HG03280 (cell line): ENCODE data around the gene COL24A1.
"Not testable (repeated sequence)": the region's sequence is repeated elsewhere in the genome, so short reads cannot be mapped to it uniquely, and the experiment has no call there.

Source experiments
- ATAC-seq: cut with Tn5 transposase; IDR thresholded peaks from one replicate; pipeline ENCODE4 v1.9.1; 2021; ENCODE audit warnings: mild to moderate bottlenecking, moderate library complexity; ENCODE audit not compliant: unreplicated experiment

Gene COL24A1

GRCh38 chr1:85824066-85824840 lies 332.3 kb downstream of the COL24A1 start:
- no peak for ATAC-seq

DNA sequence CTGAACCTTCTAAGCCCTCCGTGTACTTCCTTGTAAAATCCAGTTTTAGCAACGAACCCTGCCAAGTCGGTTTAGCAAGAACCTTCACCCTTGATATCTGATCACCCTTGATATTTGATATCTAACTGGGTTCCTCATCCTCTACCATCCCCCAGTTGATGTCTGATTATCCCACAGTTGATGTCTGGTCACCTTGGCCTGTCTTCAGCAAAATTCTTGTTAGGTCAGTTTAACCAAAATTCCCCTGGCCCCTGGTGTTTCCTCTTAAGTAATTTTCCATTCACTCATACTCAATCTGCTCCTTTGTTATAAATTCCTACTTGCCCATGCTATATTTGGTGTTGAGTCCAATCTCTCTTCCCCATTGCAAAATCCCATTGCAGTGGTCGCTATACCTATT lies 333.9 kb downstream of the COL24A1 start:
- ATAC-seq = no peak

- no peak for ATAC-seq
Measured at GRCh38 chr1:85818371-85818770, 338.2 kb downstream of the COL24A1 start.

- ATAC-seq = no peak
Measured at GRCh38 chr1:85816606-85817005, 340.0 kb downstream of the COL24A1 start.

- no peak for ATAC-seq
Measured at GRCh38 chr1:85815906-85816305, 340.7 kb downstream of the COL24A1 start.

DNA sequence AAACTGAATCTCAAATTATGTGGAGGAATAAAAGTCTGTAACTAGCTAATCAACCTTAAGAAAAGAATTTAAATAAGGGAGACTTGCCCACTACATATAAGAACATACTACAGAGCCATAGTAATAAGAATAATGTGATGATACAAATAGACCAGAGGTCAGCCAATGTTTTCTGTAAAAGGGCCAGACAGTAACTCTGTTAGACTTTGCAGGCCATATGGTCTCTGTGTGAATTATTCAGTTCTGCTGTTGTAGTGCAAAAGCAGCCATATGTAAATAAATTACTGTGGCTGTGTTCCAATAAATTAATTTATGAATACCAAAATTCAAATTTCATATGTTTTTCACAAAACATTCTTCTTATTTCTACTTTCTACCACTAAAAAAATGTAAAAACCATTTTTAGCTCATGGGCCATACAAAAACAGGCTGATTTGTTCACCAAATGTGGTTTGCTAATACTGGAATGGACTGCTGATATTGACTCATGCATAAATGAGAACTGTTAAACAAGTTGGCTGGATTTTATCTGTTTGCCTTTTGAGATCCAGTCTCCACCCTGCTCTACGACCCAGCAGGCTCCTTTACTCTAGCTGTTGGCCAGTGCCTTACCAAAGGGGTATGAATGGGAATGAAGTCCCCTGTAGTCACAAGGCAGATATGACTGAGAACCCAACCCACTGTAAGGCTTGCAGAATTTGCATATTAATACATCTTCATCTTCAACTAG lies 350.2 kb downstream of the COL24A1 start:
- ATAC-seq = no peak

- no peak for ATAC-seq
Measured at GRCh38 chr1:85801520-85801919, 355.1 kb downstream of the COL24A1 start.

DNA sequence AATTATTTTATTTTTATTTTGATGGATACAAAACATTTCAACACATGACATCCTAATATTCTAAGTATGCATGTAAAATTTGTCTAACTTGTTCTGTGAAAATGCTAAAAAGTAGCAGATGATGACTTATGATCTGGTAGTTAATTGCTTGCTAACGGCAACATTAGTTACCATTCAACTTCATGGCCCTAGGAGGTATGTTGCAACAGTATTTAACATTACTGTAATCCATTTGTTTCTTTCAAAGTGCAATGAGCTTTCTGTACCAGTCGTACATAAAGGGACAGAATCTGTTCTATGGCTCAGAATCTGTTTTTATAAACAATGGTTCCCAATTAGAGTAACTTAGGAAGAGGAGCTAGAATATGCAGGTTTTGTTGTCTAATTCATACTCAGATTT lies 356.8 kb downstream of the COL24A1 start:
- no peak for ATAC-seq

DNA sequence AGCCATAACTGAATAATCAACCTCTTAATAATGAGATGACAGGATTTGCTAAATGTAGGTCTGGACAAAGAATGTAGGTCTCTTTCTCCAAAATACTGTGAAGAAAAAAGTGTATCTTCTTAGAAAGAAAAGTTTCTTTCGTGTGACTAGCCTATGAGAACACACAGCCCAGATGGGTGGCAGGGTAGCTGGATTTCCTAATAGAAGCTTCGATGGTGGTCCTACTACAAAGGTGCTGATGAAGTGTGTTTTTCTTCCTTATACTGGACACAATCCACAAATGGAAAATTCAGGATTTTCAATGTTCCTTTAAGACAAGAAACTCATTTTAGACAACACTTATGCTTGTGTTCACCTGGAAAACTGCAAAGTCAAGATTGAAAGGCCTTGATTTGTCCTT lies 358.2 kb downstream of the COL24A1 start:
- ATAC-seq = no peak

DNA sequence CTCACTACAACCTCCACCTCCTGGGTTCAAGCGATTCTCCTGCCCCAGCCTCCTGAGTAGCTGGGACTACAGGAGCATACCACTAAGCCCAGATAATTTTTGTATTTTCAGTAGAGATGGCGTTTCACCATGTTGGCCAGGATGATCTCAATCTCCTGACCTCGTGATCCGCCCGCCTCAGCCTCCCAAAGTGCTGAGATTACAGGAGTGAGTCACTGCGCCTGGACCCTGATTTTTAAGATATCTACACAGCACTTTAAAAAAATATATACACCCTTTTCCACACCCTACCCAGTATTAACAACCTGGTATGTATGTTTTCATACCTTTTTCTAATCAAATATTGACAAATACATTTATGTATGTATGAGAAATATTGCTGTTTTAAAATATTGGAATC lies 379.6 kb downstream of the COL24A1 start:
- ATAC-seq = not testable (repeated sequence)

DNA sequence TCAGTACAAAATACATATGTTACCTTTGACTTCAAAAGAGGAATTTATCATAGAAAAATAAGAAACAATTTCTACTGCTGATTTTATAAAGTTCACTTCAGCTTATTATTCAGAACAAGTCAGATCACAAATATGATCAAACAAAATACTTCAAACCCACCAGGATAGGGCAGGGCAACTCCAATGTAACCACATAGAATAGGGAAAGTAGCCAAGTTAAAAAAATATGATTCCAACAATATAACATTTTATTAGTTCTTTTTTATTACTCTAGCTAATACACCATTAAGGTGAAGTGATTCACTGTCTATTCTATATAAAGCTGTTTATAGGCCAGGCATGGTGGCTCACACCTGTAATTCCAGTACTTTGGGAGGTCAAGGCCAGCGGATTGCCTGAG lies 393.8 kb downstream of the COL24A1 start:
- no peak for ATAC-seq

DNA sequence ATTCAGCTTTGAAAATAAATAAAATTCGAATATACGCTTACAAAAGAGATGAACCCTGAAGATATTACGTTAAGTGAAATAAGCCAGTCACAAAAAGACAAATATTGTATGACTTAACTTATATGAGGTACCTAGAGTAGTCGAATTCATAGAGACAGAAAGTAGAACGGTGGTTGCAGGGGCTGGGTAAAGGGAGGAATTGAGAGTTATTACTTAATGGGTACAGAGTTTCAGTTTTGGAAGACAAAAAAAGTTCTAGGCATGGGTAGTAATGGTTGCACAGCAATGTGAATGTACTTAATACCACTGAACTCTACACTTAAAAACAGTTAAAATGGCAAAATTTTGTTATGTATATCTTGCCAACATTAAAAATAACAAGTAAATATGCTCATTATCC lies 399.7 kb downstream of the COL24A1 start:
- no peak for ATAC-seq

- no peak for ATAC-seq
Measured at GRCh38 chr1:85748120-85748519, 408.5 kb downstream of the COL24A1 start.

- no peak for ATAC-seq
Measured at GRCh38 chr1:85746777-85747176, 409.8 kb downstream of the COL24A1 start.

GRCh38 chr1:85743814-85744213 lies 412.8 kb downstream of the COL24A1 start:
- no peak for ATAC-seq

GRCh38 chr1:85734931-85735330 lies 421.6 kb downstream of the COL24A1 start:
- no peak for ATAC-seq

DNA sequence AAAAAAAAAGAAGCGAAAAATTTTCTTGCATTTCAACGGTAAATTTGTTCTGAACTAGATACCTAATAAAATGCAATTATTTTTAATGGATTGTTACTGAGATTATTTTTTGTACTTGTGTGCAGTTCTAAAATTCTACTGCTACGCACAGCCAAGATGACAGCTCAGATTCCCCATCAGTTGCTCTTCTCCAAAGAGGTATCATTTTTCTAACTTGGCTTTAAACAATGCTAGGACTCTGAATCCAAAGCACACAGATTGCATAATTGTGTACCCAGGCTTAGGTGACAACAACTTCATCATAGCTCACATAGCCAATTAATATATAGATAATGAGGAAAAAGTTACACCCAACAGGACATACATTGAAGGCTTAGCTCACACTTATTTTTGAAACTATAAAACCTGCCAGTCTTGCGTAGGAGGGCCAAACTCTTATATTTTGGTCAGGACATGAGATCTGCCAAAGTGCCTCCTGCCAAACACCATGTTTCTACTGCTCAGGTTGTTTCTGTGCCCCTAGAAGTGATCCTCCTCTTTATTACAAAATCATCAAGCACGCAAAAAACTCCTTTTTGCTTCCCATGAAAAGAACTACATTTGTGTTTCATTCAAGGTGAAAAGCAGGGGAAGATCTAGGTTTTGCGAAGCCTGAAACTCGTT lies 437.8 kb downstream of the COL24A1 start:
- no peak for ATAC-seq

GRCh38 chr1:85714418-85715114 lies 442.0 kb downstream of the COL24A1 start:
- not testable (repeated sequence) for ATAC-seq

- no peak for ATAC-seq
Measured at GRCh38 chr1:85708829-85709227, 447.7 kb downstream of the COL24A1 start.

DNA sequence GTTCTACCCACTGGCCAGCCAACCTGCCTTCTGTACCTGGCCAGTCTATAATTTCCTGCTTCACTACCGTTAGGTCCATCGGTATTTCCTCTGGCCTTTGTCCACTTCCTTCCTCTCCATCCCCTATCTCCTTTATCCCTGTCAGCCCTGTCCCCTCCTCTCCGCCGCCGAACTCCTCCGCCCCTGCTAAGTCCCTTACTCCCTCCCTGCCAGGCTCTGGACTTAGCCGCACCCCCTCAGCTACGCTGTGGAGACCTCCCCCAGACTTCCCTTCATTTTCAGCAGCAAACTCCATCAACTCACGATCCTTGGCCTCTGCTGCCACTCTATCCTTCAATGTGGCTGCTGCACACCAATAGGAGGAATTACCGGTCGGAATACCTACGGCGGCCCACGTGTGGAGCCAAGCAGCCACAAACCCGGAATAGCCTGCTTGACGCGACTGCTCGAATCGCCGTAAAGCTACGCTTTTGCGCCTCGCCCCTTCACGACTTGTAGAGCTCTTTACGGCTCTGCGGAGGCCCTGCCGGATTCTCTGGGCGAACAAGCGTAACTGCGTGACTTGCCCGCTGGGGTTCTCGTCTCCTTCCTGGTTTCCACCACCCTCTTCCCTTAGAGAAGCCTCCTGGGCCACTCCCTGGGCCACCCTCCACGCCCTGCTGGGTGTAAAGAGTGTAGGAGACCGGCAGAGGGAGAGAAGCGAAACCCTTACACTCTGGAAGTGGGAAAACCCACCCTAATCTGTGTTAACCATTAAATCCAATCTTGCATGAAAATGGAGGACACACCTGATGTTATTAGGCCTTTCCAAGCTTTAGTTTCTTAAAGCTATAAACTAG lies 448.4 kb downstream of the COL24A1 start, which contains the start of gene ZNHIT6:
Gene ZNHIT6 (minus strand): TSS at position 444 of the 839 bp plus-strand sequence. CDS start 149 bp downstream, at position 295.
- ATAC-seq = peak; percentile 85
